Activated T-cell treated with anti-CD3 and anti-CD28 coated beads, Interleukin-2, amount 50 U/mL, for 1 hour (primary cell): ENCODE data around the gene FCHO2.

Source experiments
- DNase-seq: peaks from one replicate; pipeline ENCODE4 v3.0.0-alpha.2; 2020

Gene FCHO2

DNA sequence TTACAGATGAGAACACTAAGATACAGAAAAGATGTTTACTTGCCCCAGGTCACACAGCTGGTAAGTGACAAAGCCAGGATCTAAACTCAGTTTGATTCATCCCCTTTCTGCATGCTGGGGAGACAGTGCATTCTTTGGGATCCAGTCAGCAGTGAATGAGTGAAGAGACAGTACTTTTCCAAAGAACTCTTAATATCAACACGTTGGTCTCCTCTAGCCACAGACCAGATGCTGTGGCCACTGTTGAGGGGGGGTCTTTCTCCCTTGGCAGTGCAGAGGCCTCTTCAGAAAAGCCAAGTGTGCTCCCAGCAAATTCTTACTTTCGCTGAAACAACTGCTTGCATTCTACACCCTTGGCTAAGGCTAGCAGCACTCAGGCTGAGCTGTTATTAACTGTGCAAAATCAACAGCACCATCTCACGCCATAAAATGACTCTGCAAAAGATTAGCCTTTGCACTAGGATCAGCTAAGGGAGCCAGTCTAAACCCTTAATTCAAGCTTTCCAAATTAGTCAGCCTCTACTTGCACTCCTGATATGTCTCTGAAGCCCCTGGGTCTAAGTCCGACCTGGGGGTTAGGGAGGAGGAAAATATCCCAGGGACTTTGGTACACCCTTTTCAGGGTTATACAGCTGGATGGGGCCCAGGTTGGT lies 159.7 kb downstream of the FCHO2 start:
- DNase-seq: no peak

GRCh38 chr5:73116506-73116905 lies 160.7 kb downstream of the FCHO2 start:
- no peak for DNase-seq

DNA sequence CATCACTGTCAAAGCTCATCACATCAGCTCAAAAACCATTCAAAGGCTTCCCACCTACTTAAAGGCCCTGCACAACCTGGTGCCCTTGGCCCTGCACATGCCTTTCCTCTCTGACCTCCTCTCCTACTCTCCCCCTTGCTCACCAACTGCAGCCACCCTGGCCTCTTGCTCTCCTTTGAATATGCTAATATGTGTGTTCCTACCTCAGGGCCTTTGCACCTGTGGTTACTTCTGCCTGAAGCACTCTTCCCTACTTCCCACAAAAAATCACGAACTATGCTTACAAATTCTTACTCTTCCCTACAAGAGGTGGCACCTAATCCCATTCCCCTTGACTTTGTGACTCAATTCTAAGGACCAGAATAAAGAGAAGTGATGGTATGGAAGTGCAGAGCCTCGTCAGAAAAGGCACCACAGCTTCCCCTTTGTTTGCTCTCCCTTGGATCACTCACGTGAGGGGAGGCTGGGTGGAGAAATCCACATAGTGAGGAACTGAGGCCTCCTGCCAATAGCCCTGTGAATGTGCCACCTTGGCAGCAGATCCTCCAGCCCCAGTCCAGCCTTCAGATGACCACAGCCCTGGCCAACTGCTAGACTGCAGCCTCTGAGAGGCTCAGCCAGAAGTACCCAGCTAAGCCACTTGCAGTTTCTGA lies 161.4 kb downstream of the FCHO2 start:
- DNase-seq: no peak

- DNase-seq: no peak
Observed at GRCh38 chr5:73118391-73118973, 162.6 kb downstream of the FCHO2 start.

DNA sequence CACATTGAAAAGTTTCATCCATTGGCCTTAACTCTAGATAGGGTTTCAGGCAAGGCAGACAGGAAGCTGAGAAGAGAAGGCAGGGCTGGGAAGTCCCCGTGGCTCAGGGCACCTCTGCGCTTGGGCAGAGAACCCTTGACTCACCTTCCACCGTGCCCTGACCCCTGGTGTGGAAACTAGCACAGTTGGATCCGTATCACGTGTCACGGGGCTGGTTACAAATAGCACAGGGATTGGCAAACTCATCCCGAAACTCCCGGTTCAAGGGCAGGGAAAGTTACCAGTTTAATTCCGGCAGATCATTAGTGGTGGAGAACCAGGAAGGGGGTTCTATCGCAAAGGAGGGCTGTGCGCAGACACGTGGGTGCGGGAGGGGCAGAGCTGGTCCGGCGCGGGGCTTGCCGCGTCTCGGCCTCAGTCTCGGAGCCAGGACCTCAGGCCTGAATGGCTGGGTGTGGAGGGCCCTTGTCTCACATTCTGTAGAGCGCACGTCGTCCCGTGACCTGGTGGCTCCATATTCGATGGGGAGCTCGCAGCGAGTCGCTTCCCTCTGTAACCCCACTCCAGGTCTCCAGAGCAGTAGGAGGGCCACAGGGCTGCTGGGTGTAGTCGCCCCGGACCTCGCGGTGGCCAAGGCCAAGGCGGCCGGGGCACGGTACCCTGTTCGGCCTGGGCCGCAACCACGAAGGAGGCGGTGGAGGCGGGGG lies 163.8 kb downstream of the FCHO2 start:
- no peak for DNase-seq

- DNase-seq: no peak
Observed at GRCh38 chr5:73120222-73121118, 164.6 kb downstream of the FCHO2 start, which contains the start of gene TMEM171. Gene TMEM171 (plus strand): TSS chr5:73120575. CDS start chr5:73123374, 2,799 bp downstream.

DNA sequence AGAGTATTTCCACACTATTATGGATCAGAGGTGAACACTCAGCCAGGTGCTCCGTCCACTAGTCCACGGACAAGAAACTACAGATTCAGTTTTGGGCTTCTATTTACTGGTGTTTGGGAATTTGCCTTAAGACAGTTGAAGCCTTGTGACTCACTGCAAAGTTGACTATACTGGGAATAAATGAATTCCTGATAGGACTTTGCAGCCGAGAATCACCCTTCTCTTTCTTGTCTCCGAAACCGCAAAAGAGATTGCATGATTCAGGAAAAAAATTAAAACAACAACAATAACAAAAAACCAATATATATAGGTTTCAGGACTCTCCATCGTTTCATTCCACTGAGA lies 165.2 kb downstream of the FCHO2 start:
- no peak for DNase-seq

GRCh38 chr5:73122875-73123810 lies 167.3 kb downstream of the FCHO2 start:
- DNase-seq: no peak

- no peak for DNase-seq
Observed at GRCh38 chr5:73125289-73125688, 169.4 kb downstream of the FCHO2 start.

DNA sequence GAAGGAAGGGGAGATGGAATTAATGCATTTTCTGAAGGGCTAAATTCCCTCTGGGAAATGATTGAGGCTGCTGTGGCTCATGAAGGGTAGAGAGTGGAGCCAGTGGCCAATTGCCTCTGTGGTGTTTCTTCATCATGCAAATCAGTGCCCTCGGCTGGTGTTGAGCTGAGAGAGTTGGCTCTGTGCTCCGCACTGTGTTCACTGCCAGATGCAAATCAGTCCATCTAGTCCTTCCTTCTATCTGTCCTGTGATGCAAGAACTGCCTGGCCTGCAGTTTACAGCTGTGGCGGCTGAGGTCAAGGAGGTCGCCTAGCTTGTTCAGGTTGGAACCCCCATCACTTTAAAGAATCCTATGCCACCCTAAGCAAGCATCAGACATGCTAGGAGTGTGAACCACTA lies 170.5 kb downstream of the FCHO2 start:
- DNase-seq: no peak

- DNase-seq: no peak
Observed at GRCh38 chr5:73126957-73127356, 171.1 kb downstream of the FCHO2 start.

GRCh38 chr5:73129143-73129542 lies 173.3 kb downstream of the FCHO2 start:
- DNase-seq: no peak

- no peak for DNase-seq
Observed at GRCh38 chr5:73130811-73131210, 175.0 kb downstream of the FCHO2 start.

GRCh38 chr5:73131711-73132425 lies 176.0 kb downstream of the FCHO2 start:
- no peak for DNase-seq

- no peak for DNase-seq
Observed at GRCh38 chr5:73132759-73133158, 176.9 kb downstream of the FCHO2 start.

GRCh38 chr5:73135021-73135420 lies 179.2 kb downstream of the FCHO2 start:
- no peak for DNase-seq

GRCh38 chr5:73135429-73136054 lies 179.7 kb downstream of the FCHO2 start:
- DNase-seq: no peak

DNA sequence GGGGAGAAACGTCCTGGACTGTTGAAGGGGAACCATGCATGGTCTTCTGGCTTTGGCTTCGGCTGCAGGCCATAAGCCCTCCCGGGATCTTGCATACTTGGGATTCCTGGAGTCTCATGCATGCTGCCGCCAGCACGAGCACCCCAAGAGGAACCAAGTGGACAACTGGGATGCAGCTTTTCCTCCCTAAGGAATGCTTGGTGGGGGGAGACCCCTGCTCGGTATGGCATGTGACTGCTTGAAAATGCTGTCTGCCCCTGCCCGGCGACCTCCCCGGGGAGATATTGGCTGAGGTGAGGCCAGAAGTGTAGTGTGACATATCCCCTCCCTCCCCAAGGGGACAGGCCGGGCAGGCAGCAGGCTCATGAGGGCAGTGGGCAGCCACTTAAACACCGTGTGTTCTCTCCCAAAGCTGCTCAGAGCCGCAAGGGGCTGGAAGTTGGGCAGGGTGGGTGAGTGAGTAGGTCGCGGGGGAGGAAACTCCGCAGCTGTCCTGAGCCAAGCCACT lies 180.3 kb downstream of the FCHO2 start:
- DNase-seq: no peak

GRCh38 chr5:73137563-73138530 lies 182.0 kb downstream of the FCHO2 start:
- DNase-seq: no peak
